ENCODE data around the gene FYB2.

Gene FYB2

DNA sequence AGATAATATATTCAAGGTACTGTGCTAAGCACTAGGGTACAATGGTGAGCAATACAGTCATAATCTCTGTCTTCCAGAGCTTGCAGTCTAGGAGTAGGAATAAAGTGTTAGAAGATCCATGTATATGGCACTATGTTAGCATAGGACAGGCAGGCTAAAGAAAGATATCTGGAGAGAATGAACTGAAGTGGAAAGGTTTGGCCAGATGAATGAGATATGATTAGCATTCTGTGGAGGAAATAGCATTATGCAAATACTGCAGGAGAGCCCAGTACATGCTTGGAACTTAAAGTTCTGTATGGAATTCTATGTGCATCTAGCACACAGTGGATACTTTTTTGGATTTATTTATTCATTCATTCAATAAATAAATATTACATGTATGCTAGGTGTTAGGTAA lies 40.1 kb upstream of the FYB2 start:
- Histone ChIP-seq H3K4me2 (ENCODE audit: low read length) (no peak overlapping the region), H3K36me3 (ENCODE audit: control insufficient read depth, low read length) (no peaks in the 10 kb centered on the region), H3K27ac (ENCODE audit: low read depth, low read length) (no peak overlapping the region), H3K4me1 (ENCODE audit: control insufficient read depth, low read length) (no peaks in the 10 kb centered on the region), H3K27me3 (ENCODE audit: control insufficient read depth, low read length) (no peaks in the 10 kb centered on the region), H3F3A (ENCODE audit: control insufficient read depth, insufficient read depth) (no peaks in the 10 kb centered on the region), H3K9me3 (ENCODE audit: control insufficient read depth, insufficient read depth, low read length) (no peaks in the 10 kb centered on the region), H3K79me2 (ENCODE audit: control insufficient read depth, low read length) (no peaks in the 10 kb centered on the region), H3K4me3 (ENCODE audit: low read length) (no peak overlapping the region), H3K9me2 (replicated peaks; ENCODE audit: control insufficient read depth, low read length) (no peaks in the 10 kb centered on the region), H4K20me1 (ENCODE audit: control insufficient read depth, insufficient read depth, low read depth, low read length) (no peaks in the 10 kb centered on the region)
- TF ChIP-seq EZH2phosphoT487 (IDR thresholded peaks at IDR 0.05; ENCODE audit: borderline replicate concordance, low read length), result no peak
- TF ChIP-seq, protein P1, sequence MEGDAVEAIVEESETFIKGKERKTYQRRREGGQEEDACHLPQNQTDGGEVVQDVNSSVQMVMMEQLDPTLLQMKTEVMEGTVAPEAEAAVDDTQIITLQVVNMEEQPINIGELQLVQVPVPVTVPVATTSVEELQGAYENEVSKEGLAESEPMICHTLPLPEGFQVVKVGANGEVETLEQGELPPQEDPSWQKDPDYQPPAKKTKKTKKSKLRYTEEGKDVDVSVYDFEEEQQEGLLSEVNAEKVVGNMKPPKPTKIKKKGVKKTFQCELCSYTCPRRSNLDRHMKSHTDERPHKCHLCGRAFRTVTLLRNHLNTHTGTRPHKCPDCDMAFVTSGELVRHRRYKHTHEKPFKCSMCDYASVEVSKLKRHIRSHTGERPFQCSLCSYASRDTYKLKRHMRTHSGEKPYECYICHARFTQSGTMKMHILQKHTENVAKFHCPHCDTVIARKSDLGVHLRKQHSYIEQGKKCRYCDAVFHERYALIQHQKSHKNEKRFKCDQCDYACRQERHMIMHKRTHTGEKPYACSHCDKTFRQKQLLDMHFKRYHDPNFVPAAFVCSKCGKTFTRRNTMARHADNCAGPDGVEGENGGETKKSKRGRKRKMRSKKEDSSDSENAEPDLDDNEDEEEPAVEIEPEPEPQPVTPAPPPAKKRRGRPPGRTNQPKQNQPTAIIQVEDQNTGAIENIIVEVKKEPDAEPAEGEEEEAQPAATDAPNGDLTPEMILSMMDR (IDR thresholded peaks at IDR 0.05; ENCODE audit: low read depth, low read length, poor library complexity, severe bottlenecking), result no peak

DNA sequence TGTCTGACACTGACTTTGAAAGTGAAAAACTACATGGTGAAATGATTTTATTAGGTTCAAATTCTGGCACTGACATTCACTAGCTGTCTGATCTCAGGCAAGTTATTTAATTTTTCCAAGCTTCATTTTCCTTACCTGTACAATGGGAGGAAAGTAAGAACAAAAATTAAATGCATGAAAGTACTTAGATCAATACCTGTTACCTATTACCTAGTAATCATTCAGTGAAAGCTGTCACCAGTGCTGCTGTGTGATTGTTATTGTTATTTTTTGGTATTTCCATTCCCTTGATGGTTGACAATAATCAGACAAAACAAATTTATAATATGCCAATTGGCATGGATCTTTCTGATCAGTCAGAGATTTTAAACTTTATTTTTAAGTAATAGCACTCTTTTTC lies 37.0 kb upstream of the FYB2 start:
- H3K4me3 ChIP-seq (ENCODE audit: low read length), result no peak overlapping the region
- no peak overlapping the region for H3K27ac ChIP-seq (ENCODE audit: low read depth, low read length)
- no peak overlapping the region for H3K4me2 ChIP-seq (ENCODE audit: low read length)
- no peaks in the 10 kb centered on the region for H3K4me1 ChIP-seq (ENCODE audit: control insufficient read depth, low read length)
- TF ChIP-seq, protein P1 (IDR thresholded peaks at IDR 0.05; ENCODE audit: low read depth, low read length, poor library complexity, severe bottlenecking), result no peak
- TF ChIP-seq EZH2phosphoT487 (IDR thresholded peaks at IDR 0.05; ENCODE audit: borderline replicate concordance, low read length), result no peak
- H3K9me2 ChIP-seq (replicated peaks; ENCODE audit: control insufficient read depth, low read length), result no peaks in the 10 kb centered on the region
- H3K27me3 ChIP-seq (ENCODE audit: control insufficient read depth, low read length), result no peaks in the 10 kb centered on the region
- H3K36me3 ChIP-seq (ENCODE audit: control insufficient read depth, low read length), result no peaks in the 10 kb centered on the region
- no peaks in the 10 kb centered on the region for H3K79me2 ChIP-seq (ENCODE audit: control insufficient read depth, low read length)
- H3F3A ChIP-seq (ENCODE audit: control insufficient read depth, insufficient read depth), result no peaks in the 10 kb centered on the region
- H4K20me1 ChIP-seq (ENCODE audit: control insufficient read depth, insufficient read depth, low read depth, low read length), result no peaks in the 10 kb centered on the region
- no peaks in the 10 kb centered on the region for H3K9me3 ChIP-seq (ENCODE audit: control insufficient read depth, insufficient read depth, low read length)

DNA sequence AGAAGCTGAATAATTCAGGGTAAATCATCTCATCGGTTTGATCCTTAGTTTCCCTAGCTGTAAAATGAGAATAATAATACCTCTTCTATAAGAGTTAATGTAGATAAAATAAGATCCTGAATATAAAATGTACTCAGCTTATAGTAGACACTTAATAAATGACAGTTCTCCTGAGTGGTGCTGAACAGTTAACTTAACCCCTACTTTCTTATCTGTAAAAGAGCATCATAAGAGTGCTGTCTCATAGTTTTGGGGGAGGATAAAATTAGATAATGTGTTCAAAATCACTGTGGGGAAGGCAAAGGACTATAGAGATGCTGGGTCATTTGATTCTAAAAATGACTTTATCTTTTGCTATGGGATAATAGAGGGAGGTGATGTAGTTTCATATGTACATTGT lies 36.0 kb upstream of the FYB2 start:
- H3K9me2 ChIP-seq (replicated peaks; ENCODE audit: control insufficient read depth, low read length), result no peaks in the 10 kb centered on the region
- H3K9me3 ChIP-seq (ENCODE audit: control insufficient read depth, insufficient read depth, low read length), result no peaks in the 10 kb centered on the region
- H3K79me2 ChIP-seq (ENCODE audit: control insufficient read depth, low read length), result no peaks in the 10 kb centered on the region
- H4K20me1 ChIP-seq (ENCODE audit: control insufficient read depth, insufficient read depth, low read depth, low read length), result no peaks in the 10 kb centered on the region
- no peak overlapping the region for H3K27ac ChIP-seq (ENCODE audit: low read depth, low read length)
- no peaks in the 10 kb centered on the region for H3K4me1 ChIP-seq (ENCODE audit: control insufficient read depth, low read length)
- H3K4me3 ChIP-seq (ENCODE audit: low read length), result no peak overlapping the region
- no peaks in the 10 kb centered on the region for H3K27me3 ChIP-seq (ENCODE audit: control insufficient read depth, low read length)
- H3F3A ChIP-seq (ENCODE audit: control insufficient read depth, insufficient read depth), result no peaks in the 10 kb centered on the region
- no peaks in the 10 kb centered on the region for H3K36me3 ChIP-seq (ENCODE audit: control insufficient read depth, low read length)
- H3K4me2 ChIP-seq (ENCODE audit: low read length), result no peak overlapping the region
- TF ChIP-seq, protein P1 (IDR thresholded peaks at IDR 0.05; ENCODE audit: low read depth, low read length, poor library complexity, severe bottlenecking), result no peak
- TF ChIP-seq EZH2phosphoT487 (IDR thresholded peaks at IDR 0.05; ENCODE audit: borderline replicate concordance, low read length), result no peak
